MM.1S (cell line): ENCODE data around the gene MYO9A.

Source experiments
- DNase-seq: peaks from one replicate; pipeline ENCODE4 v3.0.0-alpha.2; 2015
- H2AFZ ChIP-seq: fragments of 300-600 bp; sonication (generic); 2 replicates; pipeline ENCODE4 v1.6.0; 2016; ENCODE audit warnings: antibody characterized with exemption, low read length
- H3F3A ChIP-seq: fragments of 300-600 bp; sonication (generic); 2 replicates; pipeline ENCODE4 v1.6.1; 2016; ENCODE audit warnings: mild to moderate bottlenecking, antibody characterized with exemption, low read length, moderate library complexity, mixed read lengths; ENCODE audit not compliant: insufficient read depth
- H3K27ac ChIP-seq: fragments of 300-600 bp; sonication (generic); 2 replicates; pipeline ENCODE4 v1.5.1; 2016; ENCODE audit warnings: mild to moderate bottlenecking, low read length
- H3K27me3 ChIP-seq: fragments of 300-600 bp; sonication (generic); replicated peaks from 2 replicates; pipeline ENCODE4 v1.6.0; 2016; ENCODE audit warnings: low read length; ENCODE audit not compliant: insufficient read depth
- H3K36me3 ChIP-seq: fragments of 300-600 bp; sonication (generic); replicated peaks from 2 replicates; pipeline ENCODE4 v1.6.1; 2016; ENCODE audit warnings: mild to moderate bottlenecking, low read length, mixed read lengths; ENCODE audit not compliant: insufficient read depth
- H3K4me1 ChIP-seq: fragments of 300-600 bp; sonication (generic); 2 replicates; pipeline ENCODE4 v1.6.1; 2016; ENCODE audit warnings: low read length, mixed read lengths
- H3K4me2 ChIP-seq: fragments of 300-600 bp; sonication (generic); 2 replicates; pipeline ENCODE4 v1.6.0; 2016; ENCODE audit warnings: low read depth, low read length
- H3K4me3 ChIP-seq: fragments of 300-600 bp; sonication (generic); 2 replicates; pipeline ENCODE4 v1.5.1; 2016; ENCODE audit warnings: low read length, mixed read lengths
- H3K79me2 ChIP-seq: fragments of 300-600 bp; sonication (generic); 2 replicates; pipeline ENCODE4 v1.6.1; 2016; ENCODE audit warnings: mixed run types, low read length, mixed read lengths
- H3K9ac ChIP-seq: fragments of 300-600 bp; sonication (generic); 2 replicates; pipeline ENCODE4 v1.6.1; 2016; ENCODE audit warnings: low read length, mixed read lengths
- H3K9me2 ChIP-seq: fragments of 300-600 bp; sonication (generic); replicated peaks from 2 replicates; pipeline ENCODE4 v1.6.1; 2016; ENCODE audit warnings: mild to moderate bottlenecking, low read length, mixed read lengths; ENCODE audit not compliant: insufficient read depth
- H3K9me3 ChIP-seq: fragments of 300-600 bp; sonication (generic); replicated peaks from 2 replicates; pipeline ENCODE4 v1.6.1; 2016; ENCODE audit warnings: mild to moderate bottlenecking, low read length, mixed read lengths; ENCODE audit not compliant: insufficient read depth
- H4K20me1 ChIP-seq: fragments of 300-600 bp; sonication (generic); 2 replicates; pipeline ENCODE4 v1.6.1; 2016; ENCODE audit warnings: mild to moderate bottlenecking, low read length, moderate library complexity, mixed read lengths; ENCODE audit not compliant: insufficient read depth
- CTCF ChIP-seq: fragments of 300-600 bp; sonication (generic); IDR thresholded peaks from 2 replicates; pipeline ENCODE4 v1.5.1; 2016; ENCODE audit warnings: antibody characterized with exemption, low read length, mixed read lengths
- EZH2 ChIP-seq: fragments of 300-600 bp; sonication (generic); optimal IDR thresholded peaks from 2 replicates; pipeline ENCODE3; 2017; ENCODE audit warnings: low read depth, mild to moderate bottlenecking, antibody characterized with exemption, low read length, mixed read lengths
- EZH2phosphoT487 ChIP-seq: fragments of 300-600 bp; sonication (generic); IDR thresholded peaks from 2 replicates; pipeline ENCODE4 v1.6.1; 2018; ENCODE audit warnings: antibody characterized with exemption, low read length

MYO9A gene

GRCh38 chr15:72116731-72117485, 1.0 kb downstream of the MYO9A start:
- H3K27ac ChIP-seq = peak overlapping the region; percentile 53; the same call in 1 of the 2 replicates
- no peaks in the 10 kb centered on the region for H3K36me3 ChIP-seq
- peak overlapping the region; percentile 99 for H3K4me2 ChIP-seq
- H2AFZ ChIP-seq = peak overlapping the region; percentile 96
- no peaks in the 10 kb centered on the region for H3K9me3 ChIP-seq
- peaks cover 12% of the 10 kb centered on the region; the same call in 1 of the 2 replicates for H3F3A ChIP-seq
- no peaks in the 10 kb centered on the region; the same call in 1 of the 2 replicates for H4K20me1 ChIP-seq
- H3K4me3 ChIP-seq = peak overlapping the region; percentile 95
- DNase-seq = no peak
- peak overlapping the region; percentile 71; the same call in 1 of the 2 replicates for H3K9ac ChIP-seq
- H3K4me1 ChIP-seq = peaks cover 12% of the 10 kb centered on the region
- H3K79me2 ChIP-seq = peaks cover 20% of the 10 kb centered on the region
- H3K9me2 ChIP-seq = no peaks in the 10 kb centered on the region
- TF ChIP-seq EZH2 (no peak), EZH2phosphoT487 (no peak), CTCF (no peak)
- H3K27me3 ChIP-seq = no peaks in the 10 kb centered on the region

DNA sequence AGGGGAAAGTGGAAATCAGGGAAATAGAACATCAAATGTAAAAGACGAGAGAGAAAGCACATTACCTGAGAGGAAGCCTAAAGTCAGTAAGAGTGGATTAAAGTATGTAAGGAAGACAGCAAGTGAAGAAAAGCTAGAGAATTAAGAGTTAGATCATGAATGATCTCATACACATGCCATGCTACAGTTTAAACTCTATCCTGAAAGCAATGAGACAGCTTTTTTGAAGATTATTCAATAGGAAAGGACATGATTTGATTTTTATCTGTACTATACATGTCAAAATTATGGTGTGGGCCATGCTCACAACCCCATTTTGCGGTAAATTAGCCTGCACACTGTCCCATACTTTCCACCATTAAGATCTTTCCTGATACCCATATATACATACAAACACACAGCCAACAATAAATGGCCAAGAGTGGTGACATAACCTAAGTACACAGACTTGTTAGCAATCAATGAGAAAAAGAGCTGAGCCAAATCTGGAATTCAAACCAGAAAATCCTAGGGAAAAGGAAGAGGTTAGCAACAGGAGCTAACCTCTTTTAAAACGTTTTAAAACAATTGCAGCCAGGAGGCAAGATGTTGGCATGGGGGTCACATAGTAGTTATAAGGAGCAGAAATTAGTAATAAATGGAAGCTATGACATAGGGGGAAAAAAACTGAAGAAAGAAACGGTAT, 4.5 kb downstream of the MYO9A start:
- H3F3A ChIP-seq = peaks cover 7% of the 10 kb centered on the region; the same call in 1 of the 2 replicates
- H2AFZ ChIP-seq = no peak overlapping the region
- H3K4me3 ChIP-seq = no peak overlapping the region
- TF ChIP-seq EZH2phosphoT487 = no peak
- TF ChIP-seq EZH2 = no peak
- TF ChIP-seq CTCF = no peak
- no peaks in the 10 kb centered on the region for H3K27me3 ChIP-seq
- H3K4me2 ChIP-seq = no peak overlapping the region
- H4K20me1 ChIP-seq = no peaks in the 10 kb centered on the region; the same call in 1 of the 2 replicates
- peaks cover 17% of the 10 kb centered on the region for H3K79me2 ChIP-seq
- no peaks in the 10 kb centered on the region for H3K9me3 ChIP-seq
- no peak for DNase-seq
- H3K9ac ChIP-seq = no peak overlapping the region
- peaks cover 7% of the 10 kb centered on the region for H3K4me1 ChIP-seq
- no peaks in the 10 kb centered on the region for H3K9me2 ChIP-seq
- H3K36me3 ChIP-seq = no peaks in the 10 kb centered on the region
- H3K27ac ChIP-seq = no peak overlapping the region

DNA sequence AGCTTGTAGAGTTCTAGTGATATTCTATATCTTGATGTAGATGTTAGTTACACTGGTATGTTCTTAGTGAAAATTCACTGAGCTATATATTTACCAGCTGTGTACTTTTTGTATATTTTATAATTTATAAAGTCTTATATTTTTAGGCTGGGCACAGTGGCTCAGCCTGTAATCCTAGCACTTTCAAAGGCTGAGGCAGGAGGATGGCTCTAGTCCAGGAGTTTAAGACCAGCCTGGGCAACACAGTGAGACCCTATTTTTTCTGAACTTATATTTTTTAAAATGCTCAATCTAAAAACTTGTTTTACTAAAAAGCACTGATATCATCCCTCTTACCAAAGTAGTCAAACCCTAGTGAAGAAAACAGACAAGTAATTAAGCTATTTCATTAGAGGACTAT, 5.1 kb downstream of the MYO9A start:
- DNase-seq = no peak
- Histone ChIP-seq H3K9me2 (no peaks in the 10 kb centered on the region), H3F3A (peaks cover 7% of the 10 kb centered on the region; the same call in 1 of the 2 replicates), H3K4me3 (no peak overlapping the region), H3K27me3 (no peaks in the 10 kb centered on the region), H3K4me2 (no peak overlapping the region), H3K9ac (no peak overlapping the region), H3K79me2 (peaks cover 17% of the 10 kb centered on the region), H3K27ac (no peak overlapping the region), H3K36me3 (no peaks in the 10 kb centered on the region), H4K20me1 (no peaks in the 10 kb centered on the region; the same call in 1 of the 2 replicates), H2AFZ (no peak overlapping the region), H3K4me1 (peaks cover 7% of the 10 kb centered on the region), H3K9me3 (no peaks in the 10 kb centered on the region)
- TF ChIP-seq EZH2 (no peak), EZH2phosphoT487 (no peak), CTCF (no peak)
